ENCODE data around the gene ANO10.
"Not testable (repeated sequence)": the region's sequence is repeated elsewhere in the genome, so short reads cannot be mapped to it uniquely, and the experiment has no call there.

ANO10 gene

GRCh38 chr3:43597961-43598360, 23.9 kb downstream of the ANO10 start:
- Histone ChIP-seq H3K9ac (ENCODE audit: low read depth, low read length) (no peak overlapping the region), H3K36me3 (ENCODE audit: insufficient read depth, low read length) (no peaks in the 10 kb centered on the region), H3K4me2 (ENCODE audit: insufficient read depth, low read length) (no peak overlapping the region), H3K4me3 (ENCODE audit: low read depth in 1 of 2, low read length in 2 of 2) (no peak overlapping the region), H4K20me1 (ENCODE audit: insufficient read depth, low read length) (no peaks in the 10 kb centered on the region), H2AFZ (ENCODE audit: low read depth, low read length) (no peak overlapping the region), H3K79me2 (ENCODE audit: insufficient read depth, low read length) (no peaks in the 10 kb centered on the region), H3K9me3 (ENCODE audit: insufficient read depth, low read length, severe bottlenecking) (no peaks in the 10 kb centered on the region), H3K27me3 (ENCODE audit: insufficient read depth, low read length, poor library complexity) (no peaks in the 10 kb centered on the region), H3K27ac (ENCODE audit: low read length) (no peak overlapping the region), H3K4me1 (ENCODE audit: insufficient read depth, low read length) (no peaks in the 10 kb centered on the region)
- TF ChIP-seq CTCF (IDR thresholded peaks at IDR 0.05; ENCODE audit: borderline replicate concordance, extremely low read depth, low read length, poor library complexity, severe bottlenecking) (no peak), EZH2 (IDR thresholded peaks at IDR 0.05; ENCODE audit: borderline replicate concordance, low read depth, low read length, severe bottlenecking) (no peak)
- no peak for ATAC-seq (ENCODE audit: insufficient read depth, low read depth)
- no peak for DNase-seq

- H2AFZ ChIP-seq (ENCODE audit: low read depth, low read length); H3K79me2 ChIP-seq (ENCODE audit: insufficient read depth, low read length); ATAC-seq (ENCODE audit: insufficient read depth, low read depth); H3K4me2 ChIP-seq (ENCODE audit: insufficient read depth, low read length); DNase-seq; H3K27me3 ChIP-seq (ENCODE audit: insufficient read depth, low read length, poor library complexity); H3K4me3 ChIP-seq (ENCODE audit: low read depth in 1 of 2, low read length in 2 of 2); H3K9me3 ChIP-seq (ENCODE audit: insufficient read depth, low read length, severe bottlenecking); H4K20me1 ChIP-seq (ENCODE audit: insufficient read depth, low read length); H3K36me3 ChIP-seq (ENCODE audit: insufficient read depth, low read length); H3K4me1 ChIP-seq (ENCODE audit: insufficient read depth, low read length); H3K9ac ChIP-seq (ENCODE audit: low read depth, low read length); H3K27ac ChIP-seq (ENCODE audit: low read length): not testable (repeated sequence)
Observed at GRCh38 chr3:43596178-43596577, 25.6 kb downstream of the ANO10 start.

- H3K4me1 ChIP-seq (ENCODE audit: insufficient read depth, low read length); H3K4me2 ChIP-seq (ENCODE audit: insufficient read depth, low read length); H3K9me3 ChIP-seq (ENCODE audit: insufficient read depth, low read length, severe bottlenecking); H3K9ac ChIP-seq (ENCODE audit: low read depth, low read length); DNase-seq; H3K4me3 ChIP-seq (ENCODE audit: low read depth in 1 of 2, low read length in 2 of 2); H4K20me1 ChIP-seq (ENCODE audit: insufficient read depth, low read length); H3K36me3 ChIP-seq (ENCODE audit: insufficient read depth, low read length); H3K27ac ChIP-seq (ENCODE audit: low read length); ATAC-seq (ENCODE audit: insufficient read depth, low read depth); H3K27me3 ChIP-seq (ENCODE audit: insufficient read depth, low read length, poor library complexity); H3K79me2 ChIP-seq (ENCODE audit: insufficient read depth, low read length); H2AFZ ChIP-seq (ENCODE audit: low read depth, low read length): not testable (repeated sequence)
Observed at GRCh38 chr3:43595280-43595679, 26.5 kb downstream of the ANO10 start.

GRCh38 chr3:43593588-43593987, 28.2 kb downstream of the ANO10 start:
- ATAC-seq (ENCODE audit: insufficient read depth, low read depth); H3K27me3 ChIP-seq (ENCODE audit: insufficient read depth, low read length, poor library complexity); H3K36me3 ChIP-seq (ENCODE audit: insufficient read depth, low read length); H3K4me3 ChIP-seq (ENCODE audit: low read depth in 1 of 2, low read length in 2 of 2); DNase-seq; H3K4me1 ChIP-seq (ENCODE audit: insufficient read depth, low read length); H4K20me1 ChIP-seq (ENCODE audit: insufficient read depth, low read length); H3K9ac ChIP-seq (ENCODE audit: low read depth, low read length); H3K4me2 ChIP-seq (ENCODE audit: insufficient read depth, low read length); H3K9me3 ChIP-seq (ENCODE audit: insufficient read depth, low read length, severe bottlenecking); H3K79me2 ChIP-seq (ENCODE audit: insufficient read depth, low read length); H3K27ac ChIP-seq (ENCODE audit: low read length); H2AFZ ChIP-seq (ENCODE audit: low read depth, low read length): not testable (repeated sequence)

- H3K9ac ChIP-seq (ENCODE audit: low read depth, low read length); H2AFZ ChIP-seq (ENCODE audit: low read depth, low read length); H3K27me3 ChIP-seq (ENCODE audit: insufficient read depth, low read length, poor library complexity); H4K20me1 ChIP-seq (ENCODE audit: insufficient read depth, low read length); H3K36me3 ChIP-seq (ENCODE audit: insufficient read depth, low read length); H3K4me2 ChIP-seq (ENCODE audit: insufficient read depth, low read length); ATAC-seq (ENCODE audit: insufficient read depth, low read depth); DNase-seq; H3K4me3 ChIP-seq (ENCODE audit: low read depth in 1 of 2, low read length in 2 of 2); H3K27ac ChIP-seq (ENCODE audit: low read length); H3K79me2 ChIP-seq (ENCODE audit: insufficient read depth, low read length); H3K9me3 ChIP-seq (ENCODE audit: insufficient read depth, low read length, severe bottlenecking); H3K4me1 ChIP-seq (ENCODE audit: insufficient read depth, low read length): not testable (repeated sequence)
Observed at GRCh38 chr3:43591866-43592265, 29.9 kb downstream of the ANO10 start.

All from DND-41 (cell line).